NCI-H187 treated with DMSO at 0.1 percent for 48 hours (cell line): ENCODE results near the gene TIAM2.
"Not testable (repeated sequence)": the region's sequence is repeated elsewhere in the genome, so short reads cannot be mapped to it uniquely, and the experiment has no call there.

ENCODE experiments used
- DNase-seq: peaks from one replicate; lab custom pipeline; 2025; lab: John Stamatoyannopoulos, UW

Gene TIAM2

DNA sequence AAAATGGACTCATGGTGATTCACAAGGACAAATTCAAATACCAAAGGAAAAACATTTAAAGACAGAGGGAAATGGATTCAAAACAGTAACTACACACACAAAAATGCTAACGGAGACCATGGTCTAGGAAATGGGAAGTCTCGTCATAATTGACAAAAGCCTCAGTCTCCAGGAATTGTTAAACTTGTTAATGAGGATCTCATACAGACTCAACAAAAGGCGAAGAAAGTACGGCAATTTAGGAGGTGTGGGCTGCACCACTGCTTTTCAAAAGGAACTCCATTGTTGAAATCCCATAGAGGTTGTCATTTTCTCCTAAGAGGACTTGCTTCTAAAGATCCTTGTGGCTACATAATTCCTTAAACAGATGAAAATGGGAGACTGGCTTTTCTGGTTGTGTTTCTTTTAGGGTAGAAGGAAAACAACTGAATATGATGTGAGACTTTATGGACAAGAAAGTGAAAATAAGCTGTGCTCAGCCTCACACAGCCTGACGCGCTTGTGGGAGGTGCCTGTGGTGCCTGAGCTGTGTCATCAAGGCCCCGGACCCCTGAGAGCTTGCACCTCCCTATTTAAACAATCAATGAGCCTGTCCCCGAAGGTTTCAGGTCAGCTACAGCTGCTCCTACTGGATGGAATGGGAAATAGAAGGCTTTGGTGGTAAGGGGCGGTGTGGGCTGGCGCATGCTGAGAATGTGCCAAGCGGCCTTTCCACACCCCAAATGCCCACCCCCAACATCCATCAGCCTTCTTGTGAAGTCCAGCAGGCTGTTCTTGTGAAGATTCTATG is 266.2 kb downstream of the TIAM2 start:
- no peak for DNase-seq

DNA sequence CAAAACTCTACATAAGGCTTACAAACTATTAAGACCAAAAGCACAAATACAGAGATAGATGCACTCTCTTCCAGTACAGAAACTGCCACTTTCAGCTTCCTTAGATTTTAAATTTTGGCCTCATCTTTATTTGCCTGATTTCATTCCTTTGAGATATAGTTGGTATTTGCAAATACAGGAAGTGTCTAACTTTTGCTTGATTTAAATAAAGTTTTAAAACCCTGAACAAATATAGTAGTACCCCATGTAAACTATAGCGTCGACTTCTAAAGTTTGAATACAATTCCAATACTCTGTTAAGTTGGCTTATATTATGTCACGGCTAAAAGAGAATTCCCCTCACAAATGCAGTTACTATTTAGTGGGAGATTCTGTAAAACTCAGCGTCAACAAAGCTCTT is 267.5 kb downstream of the TIAM2 start:
- no peak for DNase-seq

DNA sequence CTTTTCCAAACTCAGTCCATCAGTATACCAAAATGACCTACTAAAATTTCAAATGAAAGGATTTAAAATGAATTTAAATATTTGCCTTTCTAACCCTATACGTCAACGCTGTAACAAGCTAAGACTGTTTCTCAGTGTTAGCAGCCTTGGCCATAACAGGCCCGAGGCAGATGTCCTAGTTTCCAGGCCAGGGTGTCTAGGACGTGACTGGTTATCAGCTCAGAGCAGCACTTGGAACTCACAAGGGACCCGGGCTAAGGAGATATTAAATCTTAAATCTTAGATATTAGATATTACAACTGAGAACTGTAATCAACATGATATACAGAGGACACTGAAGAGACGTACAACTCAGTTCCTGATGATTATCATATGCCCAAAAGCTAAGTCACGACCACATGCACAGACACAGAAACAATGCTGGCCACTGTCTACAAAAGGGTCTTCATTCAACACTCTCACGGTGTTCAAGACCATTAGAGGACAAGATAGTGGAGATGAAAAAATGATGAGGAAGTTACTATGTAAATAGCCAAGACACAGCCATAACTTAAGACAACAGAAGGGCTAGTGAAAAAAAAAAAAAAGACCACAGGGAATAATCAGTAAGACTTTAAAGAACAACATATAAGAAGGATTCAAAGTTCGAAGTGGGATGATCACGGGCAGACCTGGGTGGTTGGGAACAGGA is 268.4 kb downstream of the TIAM2 start, which contains the start of gene CLDN20:
CLDN20 (plus strand) TSS at position 641 of the 691 bp plus-strand sequence. CDS start 11,707 bp downstream, outside the sequence.
- DNase-seq: no peak

DNA sequence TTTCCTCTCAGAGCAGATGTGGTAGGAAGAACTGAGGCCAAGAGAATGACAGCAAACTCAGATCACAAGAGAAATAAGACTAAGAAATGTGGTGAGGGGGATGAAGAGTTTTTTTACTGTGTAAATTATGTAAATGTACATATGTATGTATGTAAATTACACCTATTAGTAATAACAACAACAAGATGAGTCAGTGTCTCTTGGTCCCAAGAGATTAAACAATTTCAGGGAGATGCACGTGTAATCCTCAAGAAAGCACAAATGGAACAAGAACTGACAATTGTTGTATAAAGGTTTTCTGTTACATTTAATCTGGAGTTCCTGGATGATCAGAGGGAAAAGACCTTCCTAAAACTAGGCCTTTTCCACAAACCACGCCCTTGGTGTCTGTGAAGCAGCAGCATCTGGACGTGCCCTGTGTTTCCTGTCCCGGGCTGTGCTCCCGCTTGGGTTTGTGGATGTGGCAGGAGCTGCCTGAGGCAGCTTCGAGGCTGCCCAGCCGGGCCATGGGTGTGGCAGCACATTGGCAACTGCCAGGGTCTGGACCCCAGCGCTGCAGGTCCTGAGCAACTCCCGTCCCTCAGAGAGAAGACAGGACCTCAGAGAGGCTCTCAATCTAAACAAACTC is 269.7 kb downstream of the TIAM2 start:
- no peak for DNase-seq

DNA sequence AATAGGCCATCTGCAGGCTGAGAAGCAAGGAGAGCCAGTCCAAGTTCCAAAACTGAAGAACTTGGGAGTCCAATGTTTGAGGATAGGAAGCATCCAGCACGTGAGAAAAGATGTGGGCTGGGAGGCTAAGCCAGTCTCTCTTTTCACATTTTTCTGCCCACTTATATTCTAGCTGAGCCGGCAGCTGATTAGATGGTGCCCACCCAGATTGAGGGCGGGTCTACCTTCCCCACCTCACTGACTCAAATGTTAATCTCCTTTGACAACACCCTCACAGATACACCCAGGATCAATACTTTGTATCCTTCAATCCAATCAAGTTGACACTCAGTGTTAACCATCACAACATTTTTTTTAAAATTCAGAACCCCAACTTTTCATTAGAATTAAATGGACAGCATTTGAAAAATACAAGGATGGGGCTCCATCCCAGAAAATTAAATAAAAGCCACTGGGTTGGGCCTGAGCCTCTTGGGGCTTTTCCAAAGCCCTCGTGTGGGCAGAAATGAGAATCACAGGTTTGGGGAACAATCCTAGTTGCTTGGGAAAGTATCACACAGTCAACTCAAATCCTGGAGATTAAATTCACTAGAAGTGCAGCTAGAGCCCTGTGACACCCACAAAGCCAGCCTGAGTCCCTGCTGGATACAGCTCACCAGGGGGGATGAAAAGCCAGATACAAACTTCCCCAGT is 270.9 kb downstream of the TIAM2 start:
- no peak for DNase-seq

DNA sequence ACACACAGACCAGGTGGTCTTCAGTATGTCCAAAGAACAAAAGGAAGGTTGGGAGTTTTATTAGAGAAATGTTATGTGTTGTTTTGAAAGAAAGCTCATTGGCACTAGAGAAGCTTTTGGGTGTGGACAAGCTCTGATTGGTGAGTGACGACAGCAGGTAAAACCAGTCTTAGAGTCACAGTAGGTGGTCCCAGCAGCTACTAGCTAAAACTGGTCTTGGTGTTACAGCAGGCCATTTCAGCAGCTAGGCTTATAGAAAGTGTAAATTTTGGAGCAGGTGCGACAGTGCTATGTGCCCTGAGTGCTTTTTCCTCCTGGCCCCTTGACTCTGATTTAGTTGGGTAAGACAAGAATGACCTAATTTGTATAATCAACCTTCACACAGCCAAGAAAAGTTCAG is 272.3 kb downstream of the TIAM2 start:
- DNase-seq: no peak

DNA sequence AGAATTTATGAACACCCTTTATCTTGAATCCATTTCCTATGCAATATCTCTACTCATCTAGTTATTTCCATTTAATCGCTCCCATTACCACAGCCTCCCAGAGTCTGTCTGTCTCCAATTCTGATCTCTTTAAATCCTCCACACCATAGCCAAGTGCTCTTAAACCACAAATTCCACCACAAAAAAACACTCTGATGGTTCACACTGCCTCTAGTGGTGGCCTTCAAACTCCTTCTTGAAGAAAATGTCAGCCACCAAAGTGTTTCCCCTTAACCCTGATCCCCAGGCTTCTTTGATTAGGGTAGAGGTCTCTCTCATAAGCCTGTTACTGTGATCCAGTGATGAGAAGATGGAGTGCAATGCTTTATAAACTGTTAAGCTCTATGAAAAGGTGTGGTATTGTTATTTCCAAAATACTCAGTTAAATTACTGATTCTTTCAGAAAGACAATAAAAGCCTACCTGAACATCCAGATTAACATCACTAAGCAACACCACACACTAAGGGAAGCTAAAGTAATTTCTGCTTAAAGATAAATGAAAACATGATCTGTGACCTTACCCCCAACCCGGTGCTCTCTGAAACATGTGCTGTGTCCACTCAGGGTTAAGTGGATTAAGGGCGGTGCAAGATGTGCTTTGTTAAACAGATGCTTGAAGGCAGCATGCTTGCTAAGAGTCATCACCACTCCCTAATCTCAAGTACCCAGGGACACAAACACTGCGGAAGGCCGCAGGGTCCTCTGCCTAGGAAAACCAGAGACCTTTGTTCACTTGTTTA is 273.2 kb downstream of the TIAM2 start:
- not testable (repeated sequence) for DNase-seq

DNA sequence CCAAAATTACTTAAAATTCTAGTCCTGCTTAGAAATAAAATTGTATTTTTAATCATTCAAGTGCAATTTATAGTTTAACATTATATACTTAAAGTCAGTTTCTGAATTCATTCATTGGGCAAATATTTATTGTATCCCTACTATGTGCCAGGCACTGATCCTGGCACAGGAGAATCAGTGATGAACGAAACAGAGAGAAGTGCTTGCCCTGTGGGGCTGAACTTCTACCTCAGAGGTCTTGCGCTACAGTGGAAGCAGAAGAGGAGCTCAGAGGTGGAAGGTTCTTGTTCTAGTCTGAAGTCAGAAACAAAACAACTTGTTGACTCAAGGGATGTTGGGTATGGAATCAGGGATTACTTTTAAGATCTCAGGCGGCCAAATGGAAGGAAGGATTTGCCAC is 274.6 kb downstream of the TIAM2 start:
- no peak for DNase-seq

DNA sequence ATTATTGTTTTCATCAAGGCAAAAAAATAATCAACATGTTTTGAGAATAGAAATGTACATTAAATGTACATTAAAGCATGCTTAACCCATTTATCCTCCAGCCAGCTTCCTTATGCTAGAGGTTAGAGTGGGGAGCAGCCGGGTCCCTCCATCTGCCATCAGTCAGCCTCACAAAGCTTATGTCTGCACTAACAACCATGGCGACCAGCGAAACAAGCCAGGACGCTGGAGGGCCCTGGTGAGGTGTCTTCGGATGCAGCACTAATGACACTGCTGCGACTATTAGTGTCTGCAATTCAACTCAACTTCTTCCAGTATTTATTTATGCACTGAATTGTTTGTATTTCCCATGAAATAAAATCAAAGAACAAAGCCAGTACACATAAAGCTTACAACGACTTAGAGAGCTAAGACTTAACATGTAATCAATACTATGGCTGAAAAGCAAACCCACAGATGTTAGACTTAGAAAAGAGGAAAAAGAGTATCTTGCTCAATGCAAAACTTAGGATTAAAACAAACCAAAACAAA is 275.5 kb downstream of the TIAM2 start:
- DNase-seq: no peak

DNA sequence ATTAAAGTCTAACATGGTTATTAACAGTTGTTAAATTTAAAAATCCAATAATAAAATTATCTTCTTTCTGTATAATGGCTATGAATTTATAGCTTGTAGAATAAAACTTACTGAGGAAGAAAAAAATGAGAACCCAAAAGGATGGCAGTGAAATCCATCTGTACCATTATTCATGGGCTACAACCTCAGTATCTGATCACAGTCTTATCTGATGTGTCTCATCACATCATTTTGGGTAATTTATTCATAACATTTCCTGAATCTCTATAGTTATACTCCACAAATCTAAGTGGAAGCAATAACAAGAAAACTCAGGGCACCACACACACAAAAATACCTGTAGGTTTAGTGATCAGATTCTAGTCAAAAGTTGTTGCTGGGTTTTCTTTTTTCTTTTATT is 276.0 kb downstream of the TIAM2 start:
- no peak for DNase-seq

DNA sequence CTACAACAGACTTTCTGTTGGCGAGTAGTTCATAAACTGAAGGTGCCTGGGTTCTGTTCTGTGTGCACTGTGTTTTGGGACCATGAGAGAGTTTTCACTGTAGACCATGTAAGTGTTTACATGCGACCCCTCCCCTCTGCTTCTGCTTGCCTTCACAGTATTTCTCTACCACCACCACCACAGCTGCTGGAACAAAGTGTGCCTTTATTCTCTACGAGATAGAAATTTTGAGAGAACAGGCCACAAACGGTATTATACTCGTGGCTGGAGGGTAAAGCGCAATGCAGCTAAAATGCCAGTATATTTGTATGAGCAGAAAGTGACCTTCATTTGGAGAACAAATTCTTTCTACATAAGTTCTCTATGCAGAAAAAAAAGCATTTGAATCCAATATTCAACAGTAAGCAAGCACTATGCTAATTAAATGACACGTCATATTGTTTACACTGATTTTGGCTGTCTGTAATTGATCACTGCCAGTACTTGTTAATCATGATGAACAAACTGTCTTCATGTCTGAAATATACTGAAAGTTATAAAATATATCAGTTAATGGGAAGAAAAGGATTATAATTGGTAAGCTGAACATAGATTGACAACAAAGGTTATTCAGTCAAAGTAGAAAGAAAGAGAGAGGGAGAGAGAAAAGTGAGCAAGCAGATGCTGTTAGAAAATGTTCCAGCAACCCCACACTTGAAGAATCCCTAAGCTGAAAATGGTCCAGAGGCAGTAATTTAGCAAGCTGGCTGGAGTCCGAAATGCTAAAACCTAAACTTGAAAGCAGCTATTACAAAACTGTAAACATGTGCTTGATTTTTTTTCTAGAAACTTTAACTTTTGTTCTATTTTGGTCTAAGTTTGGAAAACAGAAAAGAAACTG is 277.5 kb downstream of the TIAM2 start:
- no peak for DNase-seq

DNA sequence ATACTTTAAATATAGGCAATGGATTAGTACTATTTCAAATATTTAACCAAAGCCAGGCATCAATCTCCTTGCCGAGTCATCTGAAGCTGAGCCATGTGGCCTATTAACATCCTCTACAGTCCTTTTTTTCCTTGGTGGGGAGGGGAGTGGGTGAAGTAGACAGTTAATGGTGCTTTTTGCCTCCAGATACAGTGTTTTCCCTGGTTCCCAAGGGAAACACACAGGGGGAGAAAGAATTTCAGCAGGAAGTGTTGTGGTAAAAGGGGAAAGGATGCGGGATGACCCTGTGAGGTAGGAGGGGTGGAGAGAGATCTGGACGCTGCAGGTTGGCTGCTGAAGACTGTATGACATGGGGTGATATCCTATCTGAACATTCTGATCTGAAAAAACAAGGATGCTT is 278.3 kb downstream of the TIAM2 start:
- DNase-seq: no peak

DNA sequence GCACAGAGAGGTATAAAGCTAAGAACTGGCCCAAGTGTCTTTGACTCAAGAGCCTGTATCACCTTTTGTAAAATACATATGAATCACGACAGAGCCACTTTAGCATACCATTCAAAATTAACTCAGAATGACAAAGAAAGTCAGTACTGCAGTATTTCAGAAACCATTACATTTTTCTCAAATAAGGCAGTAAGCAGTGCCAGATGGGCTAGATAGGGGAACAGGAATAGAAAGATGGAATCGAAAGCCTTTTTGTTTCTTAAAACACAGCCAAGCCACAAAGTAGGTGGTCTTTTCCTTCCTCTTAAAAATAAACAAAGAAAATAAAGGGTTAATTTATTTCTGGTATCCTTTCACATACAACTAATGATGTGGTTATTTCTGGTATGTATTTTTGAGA is 279.0 kb downstream of the TIAM2 start:
- DNase-seq: no peak

DNA sequence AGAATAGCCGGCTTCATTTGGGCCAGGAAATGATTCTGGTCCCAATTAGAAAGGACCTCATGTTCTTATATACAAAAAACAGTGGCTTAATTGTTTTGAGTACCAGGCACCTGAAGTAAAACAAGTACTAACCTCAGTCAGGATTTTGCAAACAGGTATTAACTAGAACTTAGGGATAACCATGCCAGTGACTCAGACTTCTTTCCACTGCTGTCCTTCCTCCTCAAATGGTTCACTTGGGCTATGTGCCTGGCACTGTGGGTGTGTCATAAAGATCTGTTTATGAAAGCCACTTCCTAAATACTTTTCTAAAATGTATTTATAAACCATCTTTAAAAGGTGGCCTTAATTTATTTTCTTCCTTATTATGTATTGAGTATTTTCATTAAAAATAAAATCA is 279.4 kb downstream of the TIAM2 start:
- DNase-seq: no peak

DNA sequence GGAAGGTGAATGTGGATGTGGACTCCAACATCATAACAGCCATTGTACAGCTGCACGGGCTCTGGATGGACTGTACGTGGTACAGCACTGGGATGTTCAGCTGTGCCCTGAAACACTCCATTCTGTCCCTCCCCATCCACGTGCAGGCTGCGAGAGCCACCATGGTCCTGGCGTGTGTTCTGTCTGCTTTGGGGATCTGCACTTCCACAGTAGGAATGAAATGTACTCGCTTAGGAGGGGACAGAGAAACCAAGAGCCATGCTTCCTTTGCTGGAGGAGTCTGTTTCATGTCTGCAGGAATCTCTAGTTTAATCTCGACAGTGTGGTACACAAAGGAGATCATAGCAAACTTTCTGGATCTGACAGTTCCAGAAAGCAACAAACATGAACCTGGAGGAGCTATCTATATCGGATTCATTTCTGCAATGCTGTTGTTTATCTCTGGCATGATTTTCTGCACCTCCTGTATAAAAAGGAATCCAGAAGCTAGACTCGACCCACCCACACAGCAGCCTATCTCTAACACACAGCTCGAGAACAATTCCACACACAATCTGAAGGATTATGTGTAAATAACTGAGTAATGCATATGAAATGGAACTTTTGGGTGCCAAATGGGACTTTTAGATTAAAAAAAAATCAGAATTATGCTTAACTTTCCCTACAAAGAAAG is 280.8 kb downstream of the TIAM2 start:
- DNase-seq: no peak

DNA sequence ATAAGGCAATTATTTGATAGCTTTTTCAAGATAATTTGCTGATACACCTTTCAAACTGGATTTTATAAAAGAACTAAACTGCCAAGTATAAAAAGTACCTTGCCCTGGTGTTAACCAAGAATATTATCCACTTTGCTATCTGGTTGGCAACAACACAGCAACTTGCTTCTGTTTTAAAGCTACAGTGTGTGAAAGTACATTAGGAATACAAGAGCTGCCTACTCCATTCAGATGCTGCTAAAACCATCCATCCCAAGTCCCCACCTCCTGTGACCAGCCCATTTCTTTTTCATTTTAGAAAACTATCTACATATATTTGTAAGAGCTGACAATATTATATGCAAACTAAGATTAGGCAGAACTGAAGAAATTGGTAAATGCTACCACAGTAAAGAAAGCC is 281.5 kb downstream of the TIAM2 start:
- DNase-seq: no peak

DNA sequence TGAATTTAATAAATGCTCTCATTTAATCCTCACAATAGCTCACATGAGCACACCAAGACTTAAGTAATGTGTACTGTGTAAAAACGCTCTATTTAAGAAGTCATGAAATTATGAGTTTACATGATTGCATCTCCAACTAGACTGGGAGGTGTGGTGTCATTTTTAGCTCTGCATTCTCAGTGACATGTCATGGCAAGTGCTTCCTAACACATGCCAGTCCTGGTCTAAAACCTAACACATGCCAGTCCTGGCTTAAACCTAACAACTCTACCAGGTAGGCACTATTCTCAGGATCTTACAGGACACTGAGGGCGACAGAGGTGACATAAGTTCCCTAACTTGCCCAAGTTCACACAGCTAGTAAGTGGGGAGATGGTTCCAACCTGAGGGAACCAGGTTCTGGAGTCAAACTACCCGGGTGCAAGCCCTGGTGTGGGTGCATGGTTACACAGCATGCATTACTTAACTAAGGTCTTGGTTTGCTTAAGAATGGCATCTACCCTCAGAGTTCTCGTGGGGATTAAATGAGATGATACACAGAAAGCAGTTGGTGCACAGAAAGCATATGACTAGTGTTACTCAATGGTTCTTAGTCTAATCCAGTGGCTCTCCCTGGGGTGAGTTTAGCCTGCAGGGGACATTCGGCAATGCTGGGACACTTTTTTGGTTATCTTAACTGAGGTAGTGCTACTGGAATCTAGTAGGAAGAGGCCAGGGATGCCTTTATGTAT is 283.4 kb downstream of the TIAM2 start:
- DNase-seq: no peak

DNA sequence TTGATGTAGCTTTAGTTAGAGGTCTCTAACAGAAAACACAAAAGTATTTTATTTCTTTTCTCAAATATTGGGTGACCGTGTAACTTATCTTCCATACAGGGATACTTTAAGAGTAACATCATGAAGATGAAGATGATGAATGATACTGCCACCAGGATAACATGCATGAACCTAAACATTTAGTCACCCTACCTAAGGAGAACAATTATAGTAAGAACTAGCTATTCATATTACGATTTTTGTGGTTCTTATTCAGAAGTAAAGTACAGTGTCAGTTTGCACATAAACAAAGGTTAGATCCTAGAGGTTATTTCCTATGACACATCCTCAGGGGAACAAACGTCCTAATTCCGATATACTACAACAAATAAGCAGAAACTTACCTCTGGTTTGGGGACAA is 289.7 kb downstream of the TIAM2 start:
- DNase-seq: no peak

DNA sequence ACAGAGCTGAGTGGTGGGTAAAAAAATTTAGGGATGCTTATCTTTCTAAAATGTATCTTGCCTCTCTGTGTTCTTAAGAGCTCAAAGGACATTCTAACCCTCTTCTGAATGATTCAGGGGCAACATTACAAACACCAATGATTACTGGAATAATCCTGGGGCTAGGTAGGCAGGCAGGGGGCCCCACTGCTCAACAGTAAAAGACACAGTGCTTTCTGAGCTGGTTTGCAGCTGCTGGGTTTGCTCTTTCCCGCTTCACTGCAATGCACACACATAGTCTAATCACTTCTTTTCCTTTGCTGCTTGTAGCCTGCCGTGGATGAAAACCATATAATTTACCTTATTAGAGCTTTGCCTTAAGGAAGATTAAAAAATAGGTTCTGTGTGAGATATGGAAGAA is 292.6 kb downstream of the TIAM2 start:
- DNase-seq: no peak
